SK-N-MC (cell line): ENCODE data around the gene NME9.

ENCODE experiments used
- DNase-seq: peaks from one replicate; pipeline ENCODE4 v3.0.0-alpha.2; 2011; ENCODE audit warnings: low read depth, low spot score
- H3K27ac ChIP-seq: fragments of 200-600 bp; sonication (generic); 2 replicates; pipeline ENCODE4 v1.5.1; 2016; ENCODE audit warnings: mixed run types
- H3K36me3 ChIP-seq: fragments of 200-600 bp; sonication (generic); 2 replicates; pipeline ENCODE4 v1.6.1; 2017; ENCODE audit warnings: antibody characterized with exemption, low read length, mixed read lengths; ENCODE audit not compliant: insufficient read depth
- H3K4me3 ChIP-seq: fragments of 200-600 bp; sonication (generic); 2 replicates; pipeline ENCODE4 v1.5.1; 2016
- H3K9ac ChIP-seq: fragments of 200-600 bp; sonication (generic); 2 replicates; pipeline ENCODE4 v1.8.0; 2017; ENCODE audit warnings: mixed run types, mixed read lengths; ENCODE audit not compliant: insufficient read length
- H3K9me3 ChIP-seq: fragments of 200-600 bp; sonication (generic); 2 replicates; pipeline ENCODE4 v1.6.1; 2017; ENCODE audit warnings: low read depth, mild to moderate bottlenecking, antibody characterized with exemption, low read length, moderate library complexity, mixed read lengths
- EZH2 ChIP-seq: fragments of 200-600 bp; sonication (generic); IDR thresholded peaks from one replicate; pipeline ENCODE4 v1.6.1; 2017; ENCODE audit warnings: antibody characterized with exemption
- FOXP2 ChIP-seq: optimal IDR thresholded peaks from 2 replicates; pipeline ENCODE3; 2011; ENCODE audit warnings: mild to moderate bottlenecking, moderate library complexity; ENCODE audit not compliant: insufficient read depth; ENCODE audit errors: extremely low read length, control extremely low read depth
- POLR2AphosphoS5 ChIP-seq: IDR thresholded peaks from 2 replicates; pipeline ENCODE4 v1.6.1; 2012; ENCODE audit warnings: mild to moderate bottlenecking, low read depth, low read length, borderline replicate concordance

NME9 gene

DNA sequence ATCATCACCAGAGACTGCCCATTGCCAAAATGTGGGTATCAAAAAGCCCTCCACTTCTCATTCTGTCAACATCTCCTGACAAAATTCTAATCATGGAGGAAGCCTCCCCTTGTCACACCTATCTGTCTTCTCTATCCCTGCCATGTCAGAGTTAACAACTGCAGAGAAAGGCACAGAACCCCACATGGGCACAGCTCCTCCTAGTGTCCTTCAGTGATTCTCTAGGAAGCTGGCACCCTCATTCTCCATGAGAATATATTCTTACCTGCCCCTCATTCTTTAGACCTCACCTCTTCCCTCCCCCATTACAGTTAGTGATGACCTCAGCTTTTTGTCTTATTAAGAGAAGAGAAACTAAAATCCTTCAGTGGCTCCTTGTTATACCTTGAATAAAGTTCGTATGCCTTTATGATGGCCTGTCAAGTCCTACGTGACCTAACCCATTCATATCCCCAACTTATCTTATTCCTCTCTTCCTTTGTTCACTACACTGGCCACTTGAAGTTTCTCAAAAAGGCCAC, 44.6 kb downstream of the NME9 start:
- H3K4me3 ChIP-seq, result no peak overlapping the region
- no peaks in the 10 kb centered on the region for H3K9me3 ChIP-seq
- TF ChIP-seq EZH2, result no peak
- no peak for TF ChIP-seq POLR2AphosphoS5
- no peak for TF ChIP-seq FOXP2
- peaks cover 47% of the 10 kb centered on the region for H3K36me3 ChIP-seq
- DNase-seq, result no peak
- no peak overlapping the region for H3K9ac ChIP-seq
- H3K27ac ChIP-seq, result no peak overlapping the region

DNA sequence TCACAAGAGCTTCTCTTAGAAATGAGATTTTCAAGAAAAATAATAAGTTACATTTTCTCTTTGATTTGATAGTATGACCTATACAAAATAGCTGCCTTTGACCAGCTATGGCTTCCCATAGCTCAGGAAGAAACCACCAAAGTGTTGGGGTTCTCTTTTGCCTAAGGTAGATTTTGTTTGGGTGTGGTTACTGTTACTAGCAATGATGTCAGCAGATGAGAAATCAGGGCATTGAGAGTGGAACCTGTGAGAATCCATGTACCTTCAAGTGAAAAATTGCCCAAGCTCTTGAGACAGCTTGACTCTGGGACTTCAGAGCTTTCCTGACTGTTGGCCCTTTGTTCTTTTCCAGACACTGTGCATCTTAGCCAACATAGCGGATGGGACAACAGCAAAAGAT, 45.6 kb downstream of the NME9 start:
- no peak for DNase-seq
- H3K27ac ChIP-seq, result no peak overlapping the region
- TF ChIP-seq POLR2AphosphoS5 (no peak), FOXP2 (no peak), EZH2 (no peak)
- H3K4me3 ChIP-seq, result no peak overlapping the region
- H3K9me3 ChIP-seq, result no peaks in the 10 kb centered on the region
- H3K36me3 ChIP-seq, result peaks cover 38% of the 10 kb centered on the region
- no peak overlapping the region for H3K9ac ChIP-seq

DNA sequence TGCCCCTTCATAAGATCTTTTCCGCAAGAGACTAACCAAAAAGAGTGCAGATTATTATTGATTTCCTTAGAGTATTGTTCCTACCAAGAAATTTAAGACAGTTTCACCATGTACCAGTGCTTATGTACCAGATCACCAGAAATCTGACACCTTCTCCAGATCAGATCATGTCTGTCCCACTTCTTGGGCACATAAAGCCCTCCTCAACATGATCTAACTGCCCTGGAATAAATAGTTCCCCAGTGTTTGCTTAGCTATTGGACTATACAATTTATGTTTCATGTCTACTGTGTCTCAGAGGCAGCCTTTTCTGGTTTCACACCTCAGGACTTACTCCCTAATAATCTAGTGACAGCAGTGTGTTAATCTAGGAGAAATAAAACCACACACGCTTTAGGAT, 46.8 kb downstream of the NME9 start:
- no peak overlapping the region for H3K27ac ChIP-seq
- TF ChIP-seq POLR2AphosphoS5 (no peak), EZH2 (no peak), FOXP2 (no peak)

DNA sequence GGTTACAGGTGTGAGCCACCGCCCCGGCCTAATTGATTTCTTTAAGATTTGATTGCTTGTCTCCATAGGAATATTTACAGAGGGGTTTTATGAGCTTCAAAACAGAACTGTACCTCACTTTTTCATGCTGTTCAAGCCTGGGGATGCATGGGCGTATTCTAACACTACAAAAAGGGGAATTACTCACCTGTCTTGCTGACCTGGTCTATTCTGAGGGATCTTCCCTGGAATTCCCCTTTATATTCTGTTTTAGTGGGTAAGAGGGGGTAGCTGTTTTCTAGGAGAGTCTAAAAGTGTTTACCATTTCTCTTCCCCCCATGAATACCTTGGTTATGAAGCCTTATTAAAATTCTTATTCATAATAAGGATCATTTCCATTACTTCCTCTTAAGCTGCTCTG, 48.1 kb downstream of the NME9 start:
- Histone ChIP-seq H3K27ac (no peak overlapping the region), H3K4me3 (no peak overlapping the region), H3K9me3 (no peaks in the 10 kb centered on the region), H3K9ac (no peak overlapping the region), H3K36me3 (peaks cover 31% of the 10 kb centered on the region)
- TF ChIP-seq EZH2 (no peak), FOXP2 (no peak), POLR2AphosphoS5 (no peak)
- no peak for DNase-seq

More for the DNA sequence above, 46.8 kb downstream of the NME9 start:
- peaks cover 31% of the 10 kb centered on the region for H3K36me3 ChIP-seq
- no peak overlapping the region for H3K9ac ChIP-seq
- no peaks in the 10 kb centered on the region for H3K9me3 ChIP-seq
- no peak overlapping the region for H3K4me3 ChIP-seq
- no peak for DNase-seq

DNA sequence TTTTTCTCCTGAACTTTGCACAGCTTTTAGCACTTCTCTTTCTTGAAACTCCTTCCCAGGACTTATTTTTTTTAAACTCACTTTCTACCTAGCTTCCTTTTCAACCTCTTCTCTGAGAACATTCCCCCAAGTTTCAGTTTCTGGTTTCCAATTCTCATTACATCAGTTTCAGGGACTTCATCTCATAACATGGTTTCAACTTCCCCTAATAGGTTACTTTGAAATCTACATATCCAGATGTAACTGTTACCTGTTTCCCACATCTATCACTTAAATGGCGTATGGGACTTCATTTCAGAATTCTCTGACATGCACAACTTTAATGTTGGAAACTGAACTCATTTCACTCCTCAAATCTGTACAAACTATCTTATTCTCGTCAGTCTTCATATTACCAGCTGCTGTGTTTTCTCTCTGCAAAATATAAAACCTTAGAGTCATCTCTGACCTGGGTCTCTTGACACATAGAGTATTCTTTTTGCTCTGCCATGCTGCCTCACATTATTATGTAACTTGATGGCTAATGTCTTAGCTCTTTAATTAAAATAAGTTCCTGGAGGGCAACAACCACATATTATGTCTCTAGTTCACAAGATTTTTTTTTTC, 58.4 kb downstream of the NME9 start:
- H3K9ac ChIP-seq, result no peak overlapping the region
- no peak overlapping the region for H3K4me3 ChIP-seq
- peaks cover 57% of the 10 kb centered on the region for H3K36me3 ChIP-seq
- H3K27ac ChIP-seq, result no peak overlapping the region
- no peaks in the 10 kb centered on the region for H3K9me3 ChIP-seq
- no peak for TF ChIP-seq POLR2AphosphoS5
- TF ChIP-seq EZH2, result no peak
- DNase-seq, result no peak

DNA sequence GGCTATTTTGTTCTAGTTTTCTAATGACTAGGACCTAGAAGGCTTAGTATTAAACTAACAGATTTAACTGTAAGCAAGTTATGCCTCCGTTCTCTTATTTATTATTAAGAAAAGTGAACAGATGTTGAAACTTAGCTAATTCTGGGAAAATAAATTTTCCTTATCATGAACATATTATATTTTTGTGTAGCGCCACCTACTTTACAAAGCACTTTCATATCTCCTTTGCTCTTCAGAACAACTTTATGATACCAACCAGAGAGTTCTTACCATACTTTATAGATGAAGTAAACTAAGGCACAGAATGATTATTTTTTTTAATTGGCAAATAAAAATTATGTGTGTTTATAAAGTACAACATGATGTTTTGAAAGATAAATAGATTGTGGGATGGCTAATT, 59.4 kb downstream of the NME9 start:
- TF ChIP-seq EZH2, result no peak
- TF ChIP-seq FOXP2, result no peak
- no peak for TF ChIP-seq POLR2AphosphoS5
- Histone ChIP-seq H3K9ac (no peak overlapping the region), H3K4me3 (no peak overlapping the region), H3K9me3 (no peaks in the 10 kb centered on the region), H3K36me3 (peaks cover 52% of the 10 kb centered on the region), H3K27ac (no peak overlapping the region)
- no peak for DNase-seq

DNA sequence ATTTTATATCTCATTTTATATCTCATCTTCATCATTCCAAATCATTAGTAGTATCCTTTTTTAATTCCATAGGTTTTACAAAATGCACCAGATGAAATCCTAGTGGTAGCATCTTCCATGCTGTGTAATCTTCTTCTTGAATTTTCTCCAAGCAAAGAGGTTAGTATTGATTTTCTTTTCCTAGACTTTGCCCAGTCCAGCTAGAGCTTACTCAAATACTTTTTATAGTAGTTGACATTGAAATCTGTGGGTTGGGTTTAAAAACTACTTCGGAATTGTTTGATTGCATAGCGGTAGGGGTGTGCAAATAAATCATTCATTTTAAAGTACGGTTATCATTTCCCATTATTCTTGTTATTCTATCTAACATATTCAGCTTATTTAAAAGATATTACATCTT, 62.6 kb downstream of the NME9 start:
- TF ChIP-seq POLR2AphosphoS5 (no peak), EZH2 (no peak), FOXP2 (no peak)
- no peak overlapping the region for H3K27ac ChIP-seq
- H3K4me3 ChIP-seq, result no peak overlapping the region
- H3K9me3 ChIP-seq, result no peaks in the 10 kb centered on the region
- no peak for DNase-seq
- no peak overlapping the region for H3K9ac ChIP-seq
- peaks cover 34% of the 10 kb centered on the region for H3K36me3 ChIP-seq

DNA sequence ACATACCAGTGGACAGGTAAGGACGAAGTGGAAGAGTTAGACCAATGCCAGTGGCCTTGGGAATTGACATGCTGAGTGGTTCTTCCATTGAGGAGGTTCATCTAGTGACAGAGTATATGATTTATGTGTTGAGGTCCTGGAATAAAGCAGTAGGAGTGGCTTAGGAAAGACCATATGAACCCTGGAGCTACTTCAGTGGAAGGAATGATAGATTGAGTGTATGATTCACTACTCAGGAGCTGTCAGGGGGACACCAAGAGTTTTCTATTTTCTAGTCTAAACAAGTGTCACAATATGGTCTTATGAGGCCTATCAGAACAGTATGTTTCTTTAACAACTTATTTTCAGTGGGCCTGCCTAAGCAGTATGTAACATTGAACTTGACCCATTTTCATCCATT, 63.9 kb downstream of the NME9 start:
- Histone ChIP-seq H3K36me3 (peaks cover 23% of the 10 kb centered on the region), H3K4me3 (no peak overlapping the region), H3K9me3 (no peaks in the 10 kb centered on the region), H3K27ac (no peak overlapping the region), H3K9ac (no peak overlapping the region)
- DNase-seq, result no peak
- TF ChIP-seq EZH2 (no peak), FOXP2 (no peak), POLR2AphosphoS5 (no peak)

DNA sequence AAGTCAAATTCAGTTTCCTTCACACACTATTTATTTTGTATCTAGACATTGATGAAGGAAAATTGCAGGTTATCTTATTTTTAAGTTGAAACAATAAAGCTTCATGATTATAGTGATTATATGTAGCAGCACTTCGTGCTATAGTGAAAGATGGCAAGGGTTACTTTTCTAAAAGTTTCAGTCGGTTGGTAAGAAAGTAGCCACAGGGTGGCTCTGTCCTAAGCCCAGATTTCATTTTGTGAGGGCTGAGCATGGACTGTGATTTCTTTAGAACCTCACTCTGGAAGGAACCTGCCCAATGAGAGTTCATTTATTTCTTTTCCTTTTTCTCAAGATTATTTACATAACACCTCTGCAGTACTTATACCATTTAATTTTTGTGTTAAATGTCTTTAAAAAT, 66.5 kb downstream of the NME9 start:
- Histone ChIP-seq H3K4me3 (no peak overlapping the region), H3K27ac (no peak overlapping the region), H3K9me3 (no peaks in the 10 kb centered on the region), H3K9ac (no peak overlapping the region), H3K36me3 (peaks cover 12% of the 10 kb centered on the region)
- no peak for TF ChIP-seq FOXP2
- TF ChIP-seq EZH2, result no peak
- no peak for TF ChIP-seq POLR2AphosphoS5
- no peak for DNase-seq
